Suprapubic skin (tissue), 4 donors: ENCODE measurements around the gene RCOR3. TPM values are rescaled to one million over a fixed set of nuclear protein-coding genes. Genes with fewer than 3 reads are reported as not detected.
"Not testable (repeated sequence)": the region's sequence is repeated elsewhere in the genome, so short reads cannot be mapped to it uniquely, and the experiment has no call there.

Source experiments
- DNase-seq, 2 donors: peaks; one replicate each; pipeline ENCODE4 v3.0.0-alpha.2; 2019; ENCODE audit warnings: low spot score in 2 of 2
- H3K27ac ChIP-seq: fragments of 200-600 bp; sonication (generic); one replicate; pipeline ENCODE4 v1.5.1; 2019
- H3K27me3 ChIP-seq: fragments of 200-600 bp; sonication (generic); one replicate; pipeline ENCODE4 v1.5.1; 2019
- H3K36me3 ChIP-seq: fragments of 200-600 bp; sonication (generic); one replicate; pipeline ENCODE4 v1.5.1; 2019
- H3K4me1 ChIP-seq: fragments of 200-600 bp; sonication (generic); one replicate; pipeline ENCODE4 v1.5.1; 2019
- H3K4me3 ChIP-seq: fragments of 200-600 bp; sonication (generic); one replicate; pipeline ENCODE4 v1.5.1; 2019; ENCODE audit warnings: mild to moderate bottlenecking
- H3K9me3 ChIP-seq: fragments of 200-600 bp; sonication (generic); one replicate; pipeline ENCODE4 v1.5.1; 2019
- EP300 ChIP-seq: sonication (generic); formaldehyde crosslinking; IDR thresholded peaks from one replicate; pipeline ENCODE4 v1.6.1; 2017; ENCODE audit warnings: antibody characterized with exemption
- POLR2A ChIP-seq, 2 donors: fragments of 450-650 bp; IDR thresholded peaks; one replicate each; pipeline ENCODE4 v1.6.1; 2017; ENCODE audit warnings: antibody characterized with exemption in 2 of 2, mild to moderate bottlenecking in 2 of 2, moderate library complexity in 2 of 2
- POLR2AphosphoS5 ChIP-seq, 3 donors: sonication (generic); formaldehyde crosslinking; IDR thresholded peaks; one replicate each; pipeline ENCODE4 v1.6.1; 2017; ENCODE audit warnings: antibody characterized with exemption in 3 of 3
- whole genome bisulfite sequencing: methylation state at CpG from one replicate; pipeline ENCODE4 v1.1.5; 2018; 5-methylcytosine and 5-hydroxymethylcytosine counted together
- total RNA-seq, 4 donors: library from RNA; depleted of rRNA; stranded (reverse); fragments of >200 nt; gene quantifications; one replicate each; pipeline ENCODE4 v1.1.0, GENCODE V29; 2016
- TF ChIP-seq, protein P1 (sequence below), 2 donors: fragments of 200-600 bp in 1 of 2; fragments of 450-650 bp in 1 of 2; sonication (generic) in 1 of 2; IDR thresholded peaks; one replicate each; pipeline ENCODE4 v1.5.1; 2016 to 2019; ENCODE audit warnings: antibody characterized with exemption in 2 of 2, mild to moderate bottlenecking in 1 of 2, moderate library complexity in 1 of 2

The RCOR3 gene
- total RNA-seq, 4 donors from 2014 or later: 24.9 to 151 (median 42.9) TPM

DNA sequence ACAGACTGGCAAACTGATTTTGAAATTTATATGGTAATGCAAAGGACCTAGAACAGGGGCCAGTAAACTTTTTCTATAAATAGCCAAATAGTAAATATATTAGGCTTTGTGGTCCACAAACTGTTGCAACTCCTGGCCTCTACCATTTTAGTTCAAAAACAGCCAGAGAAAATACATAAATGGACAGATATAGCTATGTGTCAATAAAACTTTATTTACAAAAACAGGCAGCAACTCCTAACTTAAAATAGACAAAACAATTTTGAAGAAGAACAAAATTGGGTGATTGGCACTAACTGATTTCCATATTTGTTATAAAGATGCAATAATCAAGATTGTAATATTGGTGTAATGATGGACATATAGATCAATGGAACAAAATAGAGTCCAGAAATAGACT, 60.7 kb downstream of the RCOR3 start:
- no peak overlapping the region for H3K4me3 ChIP-seq
- H3K4me1 ChIP-seq: no peaks in the 10 kb centered on the region
- H3K27me3 ChIP-seq: no peaks in the 10 kb centered on the region
- TF ChIP-seq POLR2AphosphoS5 (IDR thresholded peaks at IDR 0.05) (no peak), POLR2A (IDR thresholded peaks at IDR 0.05) (no peak)
- TF ChIP-seq, protein P1, sequence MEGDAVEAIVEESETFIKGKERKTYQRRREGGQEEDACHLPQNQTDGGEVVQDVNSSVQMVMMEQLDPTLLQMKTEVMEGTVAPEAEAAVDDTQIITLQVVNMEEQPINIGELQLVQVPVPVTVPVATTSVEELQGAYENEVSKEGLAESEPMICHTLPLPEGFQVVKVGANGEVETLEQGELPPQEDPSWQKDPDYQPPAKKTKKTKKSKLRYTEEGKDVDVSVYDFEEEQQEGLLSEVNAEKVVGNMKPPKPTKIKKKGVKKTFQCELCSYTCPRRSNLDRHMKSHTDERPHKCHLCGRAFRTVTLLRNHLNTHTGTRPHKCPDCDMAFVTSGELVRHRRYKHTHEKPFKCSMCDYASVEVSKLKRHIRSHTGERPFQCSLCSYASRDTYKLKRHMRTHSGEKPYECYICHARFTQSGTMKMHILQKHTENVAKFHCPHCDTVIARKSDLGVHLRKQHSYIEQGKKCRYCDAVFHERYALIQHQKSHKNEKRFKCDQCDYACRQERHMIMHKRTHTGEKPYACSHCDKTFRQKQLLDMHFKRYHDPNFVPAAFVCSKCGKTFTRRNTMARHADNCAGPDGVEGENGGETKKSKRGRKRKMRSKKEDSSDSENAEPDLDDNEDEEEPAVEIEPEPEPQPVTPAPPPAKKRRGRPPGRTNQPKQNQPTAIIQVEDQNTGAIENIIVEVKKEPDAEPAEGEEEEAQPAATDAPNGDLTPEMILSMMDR (IDR thresholded peaks at IDR 0.05): no peak
- peaks cover 17% of the 10 kb centered on the region for H3K36me3 ChIP-seq
- no peak overlapping the region for H3K27ac ChIP-seq
- no peaks in the 10 kb centered on the region for H3K9me3 ChIP-seq
- DNase-seq: no peak

DNA sequence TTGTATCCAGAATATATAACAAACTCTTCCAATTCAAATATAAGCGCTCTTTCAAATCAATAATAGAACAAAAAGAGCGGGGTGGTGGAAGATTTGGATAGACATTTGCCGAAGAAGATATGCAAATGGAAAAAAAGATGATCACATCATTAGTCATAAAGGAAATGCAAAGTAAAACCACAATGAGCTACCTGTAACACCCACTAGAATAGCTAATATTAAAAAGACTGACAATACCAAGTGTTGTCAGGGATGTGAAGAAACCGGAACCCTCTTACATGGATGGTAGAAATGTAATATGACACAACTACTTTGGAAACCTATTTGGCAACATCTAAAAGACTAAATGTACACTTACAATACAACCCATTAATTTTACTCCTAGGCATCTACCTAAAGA, 61.8 kb downstream of the RCOR3 start:
- peaks cover under 1% of the 10 kb centered on the region for H3K4me1 ChIP-seq
- WGBS: 81% methylated on average over 4 of the region's 4 CpGs
- no peak overlapping the region for H3K4me3 ChIP-seq
- DNase-seq: no peak
- peaks cover 7% of the 10 kb centered on the region for H3K36me3 ChIP-seq
- no peak overlapping the region for H3K27ac ChIP-seq
- H3K9me3 ChIP-seq: no peaks in the 10 kb centered on the region
- TF ChIP-seq POLR2AphosphoS5 (IDR thresholded peaks at IDR 0.05) (no peak), EP300 (no peak), POLR2A (IDR thresholded peaks at IDR 0.05) (no peak)
- TF ChIP-seq, protein P1 (IDR thresholded peaks at IDR 0.05): no peak
- H3K27me3 ChIP-seq: no peaks in the 10 kb centered on the region

DNA sequence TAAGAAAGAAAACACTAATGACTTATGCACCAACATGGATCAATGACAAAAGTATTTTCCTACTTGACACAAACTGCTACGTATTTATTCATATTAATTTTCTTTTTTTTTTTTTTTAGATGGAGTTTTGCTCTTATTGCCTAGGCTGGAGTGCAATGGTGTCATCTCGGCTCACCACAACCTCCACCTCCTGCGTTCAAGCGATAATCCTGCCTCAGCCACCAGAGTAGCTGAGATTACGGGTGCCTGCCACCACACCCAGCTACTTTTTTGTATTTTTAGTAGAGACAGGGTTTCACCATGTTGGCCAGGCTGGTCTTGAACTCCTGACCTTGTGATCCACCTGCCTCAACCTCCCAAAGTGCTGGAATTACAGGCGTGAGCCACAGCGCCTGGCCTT, 62.5 kb downstream of the RCOR3 start:
- H3K36me3 ChIP-seq, DNase-seq, H3K4me1 ChIP-seq, H3K27me3 ChIP-seq, H3K9me3 ChIP-seq, H3K27ac ChIP-seq, H3K4me3 ChIP-seq: not testable (repeated sequence)
- WGBS: 95% methylated on average over 7 of the region's 7 CpGs

DNA sequence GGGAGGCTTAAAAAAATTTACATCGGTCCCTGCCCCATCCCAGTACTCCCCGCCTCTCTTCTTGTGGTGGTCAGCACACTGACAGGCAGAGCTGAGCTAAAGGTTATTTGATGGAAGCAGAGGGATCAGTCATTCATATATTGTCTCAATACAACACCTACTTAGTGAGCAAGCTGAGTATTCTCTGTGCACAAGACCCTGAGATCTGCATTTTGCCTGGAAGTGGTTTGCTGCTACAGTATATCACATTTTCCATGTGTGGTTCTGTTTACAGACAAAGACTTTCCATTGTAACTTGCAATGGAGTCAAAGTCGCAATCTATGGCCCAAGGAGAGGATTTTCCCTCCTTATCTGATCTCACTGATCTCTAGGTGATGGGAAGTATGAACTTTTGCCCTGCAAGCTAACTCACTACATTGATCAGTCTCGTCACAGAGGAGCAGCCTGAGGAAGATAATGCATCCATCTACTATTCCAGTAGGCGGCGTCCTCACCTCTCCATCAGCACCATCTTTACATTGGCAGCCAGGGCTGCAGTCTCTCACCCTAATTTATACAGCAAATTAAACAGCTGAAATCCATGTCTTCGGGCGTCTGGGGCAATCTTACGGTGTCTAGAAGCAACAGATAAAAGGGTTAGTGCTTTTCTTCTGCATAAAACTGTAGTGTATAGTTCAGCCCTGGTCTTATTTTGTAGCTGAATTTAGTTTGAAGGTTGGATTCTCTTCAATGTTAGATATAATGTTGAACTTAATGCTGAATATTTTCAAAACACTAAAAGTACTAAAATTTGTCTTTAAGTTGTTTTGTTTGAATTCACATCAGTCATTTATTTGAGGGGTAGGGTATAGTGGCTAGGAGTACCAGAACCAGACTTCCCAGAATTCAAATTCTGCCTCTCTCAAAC, 64.2 kb downstream of the RCOR3 start:
- TF ChIP-seq POLR2AphosphoS5 (IDR thresholded peaks at IDR 0.05): no peak
- TF ChIP-seq, protein P1 (IDR thresholded peaks at IDR 0.05): peak in 1 of 2 donors; percentile 70
- WGBS: 25% methylated on average over 9 of the region's 9 CpGs
- Histone ChIP-seq H3K4me1 (peaks cover 18% of the 10 kb centered on the region), H3K4me3 (no peak overlapping the region), H3K27me3 (no peaks in the 10 kb centered on the region), H3K36me3 (no peaks in the 10 kb centered on the region), H3K27ac (no peak overlapping the region), H3K9me3 (no peaks in the 10 kb centered on the region)
- no peak for DNase-seq

DNA sequence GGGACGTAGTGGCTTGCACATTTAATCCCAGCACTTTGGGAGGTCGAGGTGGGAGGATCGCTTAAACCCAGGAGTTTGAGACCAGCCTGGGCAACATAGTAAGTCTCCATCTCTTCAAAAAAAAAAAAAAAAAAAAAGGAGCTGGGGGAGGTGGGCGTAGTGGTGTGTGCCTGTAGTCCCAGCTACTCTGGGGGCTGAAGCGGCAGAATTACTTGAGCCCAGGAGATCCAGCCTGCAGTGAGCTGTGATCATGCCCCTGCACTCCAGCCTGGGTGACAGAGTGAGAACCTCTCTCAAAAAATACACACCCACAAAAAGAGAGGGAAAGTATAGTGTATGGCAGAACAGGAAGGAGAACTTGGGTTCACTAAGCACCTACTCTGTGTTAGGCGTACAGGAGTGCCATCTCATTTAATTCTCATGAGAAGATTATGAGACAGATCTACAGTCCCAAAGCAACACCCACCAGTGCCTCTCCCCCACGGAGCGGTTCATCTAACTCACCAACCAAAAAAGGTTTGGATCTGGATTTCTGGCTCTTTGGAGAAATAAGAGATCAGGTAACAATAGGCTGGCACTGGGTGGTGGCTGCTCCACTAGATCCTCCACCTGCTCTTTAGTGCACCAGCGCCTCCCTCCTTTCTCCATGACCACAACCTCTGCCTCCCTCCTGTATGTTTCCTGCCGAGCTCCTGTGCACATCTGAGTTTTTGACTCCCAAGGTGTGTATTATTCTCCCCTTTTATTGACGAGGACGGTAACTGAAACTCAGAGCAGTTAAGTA, 66.0 kb downstream of the RCOR3 start:
- WGBS: 82% methylated on average over 12 of the region's 12 CpGs
- no peak for DNase-seq
- no peak overlapping the region for H3K4me3 ChIP-seq
- no peak overlapping the region for H3K27ac ChIP-seq
- TF ChIP-seq POLR2AphosphoS5 (IDR thresholded peaks at IDR 0.05): no peak
- TF ChIP-seq POLR2A (IDR thresholded peaks at IDR 0.05): no peak
- TF ChIP-seq, protein P1 (IDR thresholded peaks at IDR 0.05): no peak
- no peak for TF ChIP-seq EP300
- no peaks in the 10 kb centered on the region for H3K27me3 ChIP-seq
- no peaks in the 10 kb centered on the region for H3K36me3 ChIP-seq
- H3K4me1 ChIP-seq: peaks cover 35% of the 10 kb centered on the region
- no peaks in the 10 kb centered on the region for H3K9me3 ChIP-seq
